GM20000 (cell line): ENCODE measurements around the gene KCNH2.

Source experiments
- DNase-seq: peaks from one replicate; pipeline ENCODE4 v3.0.0; 2012; ENCODE audit warnings: low spot score
- CTCF ChIP-seq: IDR thresholded peaks from 2 replicates; pipeline ENCODE4 v1.5.1; 2012; ENCODE audit warnings: mild to moderate bottlenecking, control low read depth; ENCODE audit errors: extremely low read depth, missing control alignments

Gene KCNH2

GRCh38 chr7:151005566-151005965, 27.4 kb upstream of the KCNH2 start:
- no peak for DNase-seq
- TF ChIP-seq CTCF: no peak

GRCh38 chr7:151003572-151003971, 25.5 kb upstream of the KCNH2 start:
- DNase-seq: no peak
- no peak for TF ChIP-seq CTCF

- DNase-seq: no peak
- TF ChIP-seq CTCF: no peak
Observed at GRCh38 chr7:151001546-151001945, 23.4 kb upstream of the KCNH2 start.

GRCh38 chr7:151000897-151001495, 22.9 kb upstream of the KCNH2 start:
- no peak for DNase-seq
- no peak for TF ChIP-seq CTCF

- TF ChIP-seq CTCF: no peak
- DNase-seq: no peak
Observed at GRCh38 chr7:150999497-151000230, 21.5 kb upstream of the KCNH2 start.

GRCh38 chr7:150999001-150999400, 20.9 kb upstream of the KCNH2 start:
- no peak for DNase-seq
- TF ChIP-seq CTCF: no peak

- DNase-seq: no peak
- no peak for TF ChIP-seq CTCF
Observed at GRCh38 chr7:150998341-150998740, 20.2 kb upstream of the KCNH2 start.
